HG02798 (cell line): Measurements from ENCODE around the gene SYNJ2.

Experiments
- ATAC-seq: cut with Tn5 transposase; IDR thresholded peaks from one replicate; pipeline ENCODE4 v1.9.1; 2021; ENCODE audit warnings: mild to moderate bottlenecking; ENCODE audit not compliant: unreplicated experiment, poor library complexity

SYNJ2 gene

GRCh38 chr6:158109748-158110147, 128.1 kb downstream of the SYNJ2 start:
- no peak for ATAC-seq

- no peak for ATAC-seq
These were observed 129.3 kb downstream of the SYNJ2 start for GRCh38 chr6:158110986-158111385.

DNA sequence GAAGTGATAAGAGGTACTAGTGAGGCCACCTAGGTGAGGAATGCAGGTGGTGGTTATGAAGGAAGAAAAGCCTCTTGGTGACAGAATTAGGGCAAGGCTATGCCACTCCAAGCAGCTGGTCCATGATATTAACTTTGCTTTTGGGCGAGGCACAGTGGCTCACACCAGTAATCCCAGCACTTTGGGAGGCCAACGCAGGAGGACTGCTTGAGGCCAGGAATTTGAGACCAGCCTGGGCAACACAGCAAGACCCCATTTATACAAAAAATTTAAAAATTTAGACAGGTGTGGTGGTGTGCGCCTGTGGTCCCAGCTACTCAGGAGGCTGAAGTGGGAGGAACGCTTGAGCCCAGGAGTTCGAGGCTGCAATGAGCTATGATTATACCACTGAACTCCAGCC, 130.3 kb downstream of the SYNJ2 start:
- ATAC-seq: no peak

DNA sequence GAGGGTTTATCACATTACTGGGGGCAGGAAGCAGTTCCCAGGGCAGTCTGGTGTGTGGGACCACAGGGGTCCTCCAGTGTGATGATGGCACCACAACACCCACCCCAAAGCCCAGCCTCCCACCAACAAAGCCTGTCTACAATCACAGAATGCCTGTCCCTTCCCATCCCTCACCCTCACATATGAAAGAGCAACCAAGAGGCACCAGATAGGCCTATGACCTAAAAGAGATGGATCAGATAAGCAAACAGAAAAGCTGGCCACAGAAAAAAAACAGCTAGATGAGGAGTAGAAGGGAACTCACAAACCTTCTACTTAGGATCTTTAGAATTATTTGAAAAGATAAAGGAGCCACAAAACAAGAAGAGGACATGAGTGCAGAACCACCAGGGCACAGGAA, 132.1 kb downstream of the SYNJ2 start:
- ATAC-seq: no peak

GRCh38 chr6:158115102-158115501, 133.4 kb downstream of the SYNJ2 start:
- no peak for ATAC-seq

- ATAC-seq: no peak
These were observed 133.8 kb downstream of the SYNJ2 start for GRCh38 chr6:158115508-158115907.

GRCh38 chr6:158118886-158119285, 137.2 kb downstream of the SYNJ2 start:
- ATAC-seq: no peak

GRCh38 chr6:158121335-158121734, 139.7 kb downstream of the SYNJ2 start:
- ATAC-seq: no peak

DNA sequence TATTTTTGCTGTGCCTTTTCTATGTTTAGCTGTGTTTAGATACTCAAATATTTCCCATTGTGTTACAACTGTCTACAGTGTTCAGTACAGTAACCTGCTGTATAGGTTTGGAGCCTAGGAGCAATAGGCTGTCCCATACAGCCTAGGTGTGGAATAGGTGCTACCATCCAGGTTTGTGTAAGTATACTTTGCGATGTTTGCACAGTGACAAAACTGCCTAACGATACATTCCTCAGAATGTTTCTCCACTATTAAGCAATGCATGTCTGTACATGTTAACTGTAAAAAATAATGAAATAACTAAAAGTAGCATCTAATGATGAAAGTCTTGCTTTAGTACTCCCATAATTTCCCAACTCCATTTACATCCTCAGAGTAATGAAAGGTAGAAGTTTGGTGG, 140.4 kb downstream of the SYNJ2 start:
- no peak for ATAC-seq

GRCh38 chr6:158124288-158124687, 142.6 kb downstream of the SYNJ2 start:
- ATAC-seq: no peak

DNA sequence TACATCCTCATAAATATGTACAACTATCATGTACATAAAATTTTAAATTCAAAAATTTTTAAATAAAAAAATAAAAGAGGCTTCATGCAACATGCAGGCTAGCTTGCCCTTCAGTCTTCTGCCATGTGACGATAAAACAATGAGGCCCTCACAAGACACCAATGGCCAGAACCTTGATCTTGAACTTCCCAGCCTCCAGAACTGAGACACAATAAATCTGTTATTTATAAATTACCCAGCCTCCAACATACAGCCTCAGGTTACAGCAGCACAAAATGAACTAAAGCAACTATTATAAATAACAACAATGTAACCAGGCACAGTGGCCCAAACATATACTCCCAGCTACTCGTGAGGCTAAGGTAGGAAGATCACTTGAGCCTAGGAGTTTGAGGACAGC, 143.6 kb downstream of the SYNJ2 start:
- ATAC-seq: no peak

DNA sequence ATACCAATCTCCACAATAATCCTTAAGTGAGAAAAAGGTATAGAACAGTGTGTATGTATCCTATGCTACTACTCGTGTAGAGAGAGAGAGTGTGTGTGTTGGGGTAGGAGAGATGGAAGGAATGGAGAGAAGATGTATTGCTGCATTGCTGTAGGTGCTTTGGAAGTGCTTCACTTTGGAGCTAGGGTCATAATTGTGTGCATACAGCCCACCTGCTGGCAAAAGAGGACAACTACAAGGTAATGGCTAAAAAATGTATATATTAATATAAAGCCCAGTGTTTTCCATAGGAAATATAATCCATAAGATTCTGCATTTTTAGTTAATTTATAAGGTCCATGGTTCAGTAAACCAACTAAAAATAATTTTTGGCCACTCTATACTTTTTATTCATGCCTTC, 150.3 kb downstream of the SYNJ2 start:
- no peak for ATAC-seq

- no peak for ATAC-seq
These were observed 161.1 kb downstream of the SYNJ2 start for GRCh38 chr6:158142789-158143188.

- ATAC-seq: no peak
These were observed 162.0 kb downstream of the SYNJ2 start for GRCh38 chr6:158143700-158144099.
